Vagina (tissue), 2 donors: ENCODE data around the gene YARS1.

Experiments
- POLR2A ChIP-seq, 2 donors: fragments of 450-650 bp; IDR thresholded peaks; one replicate each; pipeline ENCODE4 v1.6.1; 2017; ENCODE audit warnings: antibody characterized with exemption in 2 of 2, mild to moderate bottlenecking in 2 of 2, moderate library complexity in 2 of 2
- TF ChIP-seq, protein P1 (sequence below), 3 experiments: fragments of 450-650 bp in 2 of 3; fragments of 200-600 bp in 1 of 3; sonication (generic) in 1 of 3; IDR thresholded peaks; one replicate each; pipeline ENCODE4 v1.5.1; 2017 to 2019; ENCODE audit warnings: antibody characterized with exemption in 3 of 3, mild to moderate bottlenecking in 2 of 3, moderate library complexity in 2 of 3

DNA sequence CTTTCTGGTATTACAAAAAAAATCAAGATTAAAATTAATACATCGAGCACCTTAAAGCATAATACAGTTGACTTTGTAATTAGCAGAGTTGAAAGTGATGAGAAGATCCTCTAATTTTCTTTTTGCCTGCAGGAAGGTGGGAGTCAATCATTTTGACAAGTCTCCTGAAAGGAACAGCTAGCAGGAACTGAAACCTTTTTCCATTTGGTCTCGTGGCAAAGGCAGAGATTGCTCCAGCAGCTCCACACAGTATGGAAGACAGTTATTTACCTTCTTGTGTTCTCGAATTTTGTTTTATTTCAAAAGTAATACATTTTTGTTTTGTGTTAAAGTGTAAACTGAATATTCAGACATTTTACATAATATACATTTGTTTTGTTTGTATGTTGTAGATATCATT lies 8.0 kb upstream of the YARS1 start:
- TF ChIP-seq, protein P1, sequence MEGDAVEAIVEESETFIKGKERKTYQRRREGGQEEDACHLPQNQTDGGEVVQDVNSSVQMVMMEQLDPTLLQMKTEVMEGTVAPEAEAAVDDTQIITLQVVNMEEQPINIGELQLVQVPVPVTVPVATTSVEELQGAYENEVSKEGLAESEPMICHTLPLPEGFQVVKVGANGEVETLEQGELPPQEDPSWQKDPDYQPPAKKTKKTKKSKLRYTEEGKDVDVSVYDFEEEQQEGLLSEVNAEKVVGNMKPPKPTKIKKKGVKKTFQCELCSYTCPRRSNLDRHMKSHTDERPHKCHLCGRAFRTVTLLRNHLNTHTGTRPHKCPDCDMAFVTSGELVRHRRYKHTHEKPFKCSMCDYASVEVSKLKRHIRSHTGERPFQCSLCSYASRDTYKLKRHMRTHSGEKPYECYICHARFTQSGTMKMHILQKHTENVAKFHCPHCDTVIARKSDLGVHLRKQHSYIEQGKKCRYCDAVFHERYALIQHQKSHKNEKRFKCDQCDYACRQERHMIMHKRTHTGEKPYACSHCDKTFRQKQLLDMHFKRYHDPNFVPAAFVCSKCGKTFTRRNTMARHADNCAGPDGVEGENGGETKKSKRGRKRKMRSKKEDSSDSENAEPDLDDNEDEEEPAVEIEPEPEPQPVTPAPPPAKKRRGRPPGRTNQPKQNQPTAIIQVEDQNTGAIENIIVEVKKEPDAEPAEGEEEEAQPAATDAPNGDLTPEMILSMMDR (IDR thresholded peaks at IDR 0.05) = no peak
- TF ChIP-seq POLR2A (IDR thresholded peaks at IDR 0.05) = no peak
